ENCODE results near the gene BCL2L15.

The BCL2L15 gene

GRCh38 chr1:113935176-113935575 is 47.8 kb upstream of the BCL2L15 start:
- DNase-seq (no peak), ATAC-seq (ENCODE audit: insufficient read depth, low read depth) (no peak)
- H3K9me3 ChIP-seq (ENCODE audit: insufficient read depth, low read length, severe bottlenecking), result no peaks in the 10 kb centered on the region
- peaks cover 80% of the 10 kb centered on the region for H3K4me1 ChIP-seq (ENCODE audit: insufficient read depth, low read length)
- H2AFZ ChIP-seq (ENCODE audit: low read depth, low read length), result no peak overlapping the region
- H3K4me2 ChIP-seq (ENCODE audit: insufficient read depth, low read length), result no peak overlapping the region
- H3K27ac ChIP-seq (ENCODE audit: low read length), result no peak overlapping the region
- H3K4me3 ChIP-seq (ENCODE audit: low read depth in 1 of 2, low read length in 2 of 2), result no peak overlapping the region
- TF ChIP-seq EZH2 (IDR thresholded peaks at IDR 0.05; ENCODE audit: borderline replicate concordance, low read depth, low read length, severe bottlenecking) (no peak), CTCF (IDR thresholded peaks at IDR 0.05; ENCODE audit: borderline replicate concordance, extremely low read depth, low read length, poor library complexity, severe bottlenecking) (no peak)
- H3K36me3 ChIP-seq (ENCODE audit: insufficient read depth, low read length), result peaks cover 19% of the 10 kb centered on the region
- H3K9ac ChIP-seq (ENCODE audit: low read depth, low read length), result no peak overlapping the region
- H3K79me2 ChIP-seq (ENCODE audit: insufficient read depth, low read length), result peaks cover 100% of the 10 kb centered on the region
- H3K27me3 ChIP-seq (ENCODE audit: insufficient read depth, low read length, poor library complexity), result no peaks in the 10 kb centered on the region
- peaks cover 60% of the 10 kb centered on the region for H4K20me1 ChIP-seq (ENCODE audit: insufficient read depth, low read length)

- no peak overlapping the region for H3K4me2 ChIP-seq (ENCODE audit: insufficient read depth, low read length)
- H2AFZ ChIP-seq (ENCODE audit: low read depth, low read length), result no peak overlapping the region
- H4K20me1 ChIP-seq (ENCODE audit: insufficient read depth, low read length), result peaks cover 57% of the 10 kb centered on the region
- peaks cover 15% of the 10 kb centered on the region; the same call in 1 of the 2 replicates for H3K36me3 ChIP-seq (ENCODE audit: insufficient read depth, low read length)
- H3K4me3 ChIP-seq (ENCODE audit: low read depth in 1 of 2, low read length in 2 of 2), result no peak overlapping the region
- H3K9me3 ChIP-seq (ENCODE audit: insufficient read depth, low read length, severe bottlenecking), result no peaks in the 10 kb centered on the region
- no peak for TF ChIP-seq CTCF (IDR thresholded peaks at IDR 0.05; ENCODE audit: borderline replicate concordance, extremely low read depth, low read length, poor library complexity, severe bottlenecking)
- no peak for TF ChIP-seq EZH2 (IDR thresholded peaks at IDR 0.05; ENCODE audit: borderline replicate concordance, low read depth, low read length, severe bottlenecking)
- DNase-seq (no peak), ATAC-seq (ENCODE audit: insufficient read depth, low read depth) (no peak)
- no peak overlapping the region for H3K9ac ChIP-seq (ENCODE audit: low read depth, low read length)
- H3K4me1 ChIP-seq (ENCODE audit: insufficient read depth, low read length), result peaks cover 80% of the 10 kb centered on the region
- H3K79me2 ChIP-seq (ENCODE audit: insufficient read depth, low read length), result peaks cover 100% of the 10 kb centered on the region
- H3K27me3 ChIP-seq (ENCODE audit: insufficient read depth, low read length, poor library complexity), result no peaks in the 10 kb centered on the region
- H3K27ac ChIP-seq (ENCODE audit: low read length), result peak overlapping the region; percentile 86; the same call in 1 of the 2 replicates
Measured at GRCh38 chr1:113934511-113935055, 47.2 kb upstream of the BCL2L15 start.

GRCh38 chr1:113934006-113934405 is 46.6 kb upstream of the BCL2L15 start:
- Histone ChIP-seq H3K4me3 (ENCODE audit: low read depth in 1 of 2, low read length in 2 of 2) (no peak overlapping the region), H4K20me1 (ENCODE audit: insufficient read depth, low read length) (peaks cover 51% of the 10 kb centered on the region), H3K27ac (ENCODE audit: low read length) (peak overlapping the region; percentile 86; the same call in 1 of the 2 replicates), H2AFZ (ENCODE audit: low read depth, low read length) (no peak overlapping the region), H3K9me3 (ENCODE audit: insufficient read depth, low read length, severe bottlenecking) (no peaks in the 10 kb centered on the region), H3K27me3 (ENCODE audit: insufficient read depth, low read length, poor library complexity) (no peaks in the 10 kb centered on the region), H3K9ac (ENCODE audit: low read depth, low read length) (no peak overlapping the region), H3K4me1 (ENCODE audit: insufficient read depth, low read length) (peaks cover 76% of the 10 kb centered on the region), H3K4me2 (ENCODE audit: insufficient read depth, low read length) (peak overlapping the region; percentile 31; the same call in 1 of the 2 replicates), H3K36me3 (ENCODE audit: insufficient read depth, low read length) (peaks cover 15% of the 10 kb centered on the region; the same call in 1 of the 2 replicates), H3K79me2 (ENCODE audit: insufficient read depth, low read length) (peaks cover 98% of the 10 kb centered on the region)
- ATAC-seq (ENCODE audit: insufficient read depth, low read depth) (no peak), DNase-seq (no peak)
- no peak for TF ChIP-seq CTCF (IDR thresholded peaks at IDR 0.05; ENCODE audit: borderline replicate concordance, extremely low read depth, low read length, poor library complexity, severe bottlenecking)
- no peak for TF ChIP-seq EZH2 (IDR thresholded peaks at IDR 0.05; ENCODE audit: borderline replicate concordance, low read depth, low read length, severe bottlenecking)
